OCI-LY3 (cell line): ENCODE data around the gene GLUD1.

Experiments
- H2AFZ ChIP-seq: fragments of 200-600, 300-600 bp; shearing (Covaris generic); 2 replicates; pipeline ENCODE4 v1.6.0; 2014; ENCODE audit warnings: antibody characterized with exemption, low read depth, low read length
- H3K27ac ChIP-seq: fragments of 200-600, 300-600 bp; sonication (generic); 2 replicates; pipeline ENCODE4 v1.5.1; 2014; ENCODE audit warnings: mild to moderate bottlenecking, low read length, moderate library complexity, mixed read lengths
- H3K27me3 ChIP-seq: fragments of 200-600, 300-600 bp; sonication (generic); 2 replicates; pipeline ENCODE4 v1.6.1; 2014; ENCODE audit warnings: low read depth, low read length, mixed read lengths
- H3K36me3 ChIP-seq: fragments of 200-600, 300-600 bp; sonication (generic); replicated peaks from 2 replicates; pipeline ENCODE3; 2014; ENCODE audit warnings: low read depth, low read length, mixed read lengths
- H3K4me1 ChIP-seq: fragments of 300-600, 200-600 bp; sonication (generic); 2 replicates; pipeline ENCODE4 v1.6.1; 2014; ENCODE audit warnings: low read length, mixed read lengths
- H3K4me2 ChIP-seq: fragments of 200-600, 300-600 bp; sonication (generic); 2 replicates; pipeline ENCODE4 v1.6.1; 2014; ENCODE audit warnings: low read length, mixed read lengths
- H3K4me3 ChIP-seq: fragments of 300-600, 200-600 bp; sonication (generic); 2 replicates; pipeline ENCODE4 v1.5.1; 2014; ENCODE audit warnings: antibody characterized with exemption, mild to moderate bottlenecking, low read length, moderate library complexity
- H3K79me2 ChIP-seq: fragments of 300-600, 200-600 bp; shearing (Covaris generic); 2 replicates; pipeline ENCODE4 v1.6.1; 2014; ENCODE audit warnings: mild to moderate bottlenecking, low read length, mixed read lengths
- H3K9ac ChIP-seq: fragments of 300-600, 200-600 bp; shearing (Covaris generic); 2 replicates; pipeline ENCODE4 v1.6.0; 2014; ENCODE audit warnings: mild to moderate bottlenecking, low read length, moderate library complexity
- H3K9me3 ChIP-seq: fragments of 200-600, 300-600 bp; shearing (Covaris generic); 2 replicates; pipeline ENCODE4 v1.6.1; 2014; ENCODE audit warnings: low read length, mixed read lengths; ENCODE audit not compliant: insufficient read depth
- H4K20me1 ChIP-seq: fragments of 200-600, 300-600 bp; sonication (generic); 2 replicates; pipeline ENCODE4 v1.6.1; 2016; ENCODE audit warnings: low read length, mixed read lengths; ENCODE audit not compliant: insufficient read depth
- CTCF ChIP-seq: fragments of 200-600, 300-600 bp; sonication (generic); IDR thresholded peaks from 2 replicates; pipeline ENCODE4 v1.5.1; 2014; ENCODE audit warnings: antibody characterized with exemption, low read length, low read depth
- EZH2phosphoT487 ChIP-seq: fragments of 200-600 bp; shearing (Covaris generic); IDR thresholded peaks from 2 replicates; pipeline ENCODE4 v1.6.1; 2018; ENCODE audit warnings: antibody characterized with exemption, mixed run types, low read depth

Gene GLUD1

GRCh38 chr10:87060280-87060928 lies 34.2 kb downstream of the GLUD1 start:
- no peak overlapping the region for H2AFZ ChIP-seq
- TF ChIP-seq EZH2phosphoT487 = no peak
- TF ChIP-seq CTCF = no peak
- H3K4me2 ChIP-seq = no peak overlapping the region
- no peak overlapping the region for H3K27ac ChIP-seq
- peaks cover 12% of the 10 kb centered on the region for H3K4me1 ChIP-seq
- no peaks in the 10 kb centered on the region for H3K79me2 ChIP-seq
- H4K20me1 ChIP-seq = no peaks in the 10 kb centered on the region
- no peaks in the 10 kb centered on the region for H3K9me3 ChIP-seq
- H3K36me3 ChIP-seq = peaks cover 25% of the 10 kb centered on the region
- H3K4me3 ChIP-seq = no peak overlapping the region
- H3K27me3 ChIP-seq = no peaks in the 10 kb centered on the region
- no peak overlapping the region for H3K9ac ChIP-seq

- Histone ChIP-seq H3K4me1 (peaks cover 12% of the 10 kb centered on the region), H3K9me3 (no peaks in the 10 kb centered on the region), H3K9ac (no peak overlapping the region), H3K36me3 (peaks cover 25% of the 10 kb centered on the region), H3K4me2 (no peak overlapping the region), H3K79me2 (no peaks in the 10 kb centered on the region), H2AFZ (no peak overlapping the region), H4K20me1 (0 out of 2 replicates have a peak, but pooled peaks cover 3% of the 10 kb centered on the region), H3K27ac (no peak overlapping the region), H3K4me3 (no peak overlapping the region), H3K27me3 (no peaks in the 10 kb centered on the region)
- TF ChIP-seq EZH2phosphoT487 = no peak
Observed at GRCh38 chr10:87059401-87059800, 35.2 kb downstream of the GLUD1 start.

- TF ChIP-seq EZH2phosphoT487 (no peak), CTCF (no peak)
Observed at GRCh38 chr10:87058171-87058570, 36.5 kb downstream of the GLUD1 start.

DNA sequence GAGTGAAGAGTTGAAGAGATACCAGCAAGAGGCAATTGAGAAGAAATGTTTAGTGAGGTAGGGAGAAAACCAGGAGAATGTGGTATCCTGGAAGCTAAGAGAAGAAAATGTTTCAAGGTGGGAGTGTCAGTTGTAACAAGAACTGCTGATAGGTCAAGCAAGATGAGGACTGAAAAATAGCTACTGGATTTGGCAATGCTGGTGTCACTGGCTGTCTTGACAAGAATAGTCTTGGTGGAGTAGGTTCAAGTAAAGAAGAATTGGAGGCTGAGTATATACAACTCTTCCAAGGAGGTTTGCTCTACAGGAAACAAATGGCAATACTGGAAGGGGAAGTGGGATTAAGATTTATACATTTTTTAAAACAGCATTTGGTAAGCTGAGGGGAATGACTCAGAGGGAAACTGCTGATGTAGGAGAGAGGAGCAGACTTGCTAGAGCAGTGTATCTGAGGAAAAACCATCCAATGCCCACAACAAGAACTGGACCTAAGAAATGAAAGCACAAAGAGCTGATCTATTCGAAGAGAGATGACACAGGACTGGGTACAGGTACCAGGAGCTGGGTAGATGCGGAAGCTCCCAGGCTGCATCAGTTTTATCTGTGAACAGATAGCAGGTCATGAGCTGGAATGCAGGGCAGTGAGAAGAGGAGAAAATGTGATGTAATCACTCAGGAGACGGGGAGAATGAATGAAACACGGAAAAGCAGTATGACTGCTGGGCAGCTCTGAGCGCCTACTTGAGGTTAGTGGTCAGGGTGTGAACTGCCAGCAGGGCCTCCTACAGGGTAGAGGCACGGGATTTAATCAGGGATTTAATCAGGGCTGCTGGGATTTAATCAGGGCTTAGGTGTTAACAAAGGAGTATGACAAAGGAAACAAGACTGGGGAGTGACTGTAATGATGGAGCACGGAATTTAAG lies 40.0 kb downstream of the GLUD1 start:
- Histone ChIP-seq H4K20me1 (0 out of 2 replicates have a peak, but pooled peaks cover 3% of the 10 kb centered on the region), H3K4me3 (peak overlapping the region; percentile 26; the same call in 1 of the 2 replicates), H3K4me2 (peak overlapping the region; percentile 47), H3K27me3 (no peaks in the 10 kb centered on the region), H3K9me3 (no peaks in the 10 kb centered on the region), H2AFZ (no peak overlapping the region), H3K79me2 (no peaks in the 10 kb centered on the region), H3K4me1 (peaks cover 16% of the 10 kb centered on the region), H3K27ac (peak overlapping the region; percentile 59), H3K9ac (no peak overlapping the region; the same call in 1 of the 2 replicates), H3K36me3 (peaks cover 32% of the 10 kb centered on the region)
- TF ChIP-seq EZH2phosphoT487 = no peak
- no peak for TF ChIP-seq CTCF

More at GRCh38 chr10:87058171-87058570, 36.5 kb downstream of the GLUD1 start:
- Histone ChIP-seq H3K27me3 (no peaks in the 10 kb centered on the region), H3K4me1 (peaks cover 16% of the 10 kb centered on the region), H3K4me3 (no peak overlapping the region), H3K4me2 (no peak overlapping the region), H3K9me3 (no peaks in the 10 kb centered on the region), H3K79me2 (no peaks in the 10 kb centered on the region), H3K27ac (no peak overlapping the region), H3K9ac (no peak overlapping the region), H2AFZ (no peak overlapping the region), H4K20me1 (0 out of 2 replicates have a peak, but pooled peaks cover 3% of the 10 kb centered on the region), H3K36me3 (peaks cover 31% of the 10 kb centered on the region)
